ENCODE measurements around the gene CALHM1. TPM values are rescaled to one million over a fixed set of nuclear protein-coding genes. Genes with fewer than 3 reads are reported as not detected.

Gene CALHM1
- total and polyA plus RNA-seq, 8 donors: 0.16 TPM; not detected in 7

DNA sequence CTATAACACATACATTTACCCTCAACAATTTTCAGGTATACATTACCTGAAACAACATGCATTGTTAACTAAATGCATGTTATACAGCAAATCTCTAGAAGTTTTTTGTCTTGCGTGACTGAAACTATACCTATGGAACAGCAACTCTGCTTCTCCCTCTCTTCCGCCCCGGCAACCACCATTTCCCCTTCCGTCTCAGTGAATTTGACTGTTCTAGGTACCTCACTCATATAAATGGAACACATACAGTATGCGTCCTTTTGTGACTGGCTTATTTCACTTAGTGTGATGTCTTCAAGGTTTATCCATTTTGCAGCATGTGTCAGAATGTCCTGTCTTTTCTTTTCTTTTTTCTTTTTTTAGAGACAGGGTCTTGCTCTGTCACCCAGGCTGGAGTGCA lies 29.1 kb downstream of the CALHM1 start:
- FAIRE-seq (no peak), DNase-seq (no peak), ATAC-seq (no peak)
- H3K4me1 ChIP-seq: no peaks in the 10 kb centered on the region
- TF ChIP-seq, protein P1, sequence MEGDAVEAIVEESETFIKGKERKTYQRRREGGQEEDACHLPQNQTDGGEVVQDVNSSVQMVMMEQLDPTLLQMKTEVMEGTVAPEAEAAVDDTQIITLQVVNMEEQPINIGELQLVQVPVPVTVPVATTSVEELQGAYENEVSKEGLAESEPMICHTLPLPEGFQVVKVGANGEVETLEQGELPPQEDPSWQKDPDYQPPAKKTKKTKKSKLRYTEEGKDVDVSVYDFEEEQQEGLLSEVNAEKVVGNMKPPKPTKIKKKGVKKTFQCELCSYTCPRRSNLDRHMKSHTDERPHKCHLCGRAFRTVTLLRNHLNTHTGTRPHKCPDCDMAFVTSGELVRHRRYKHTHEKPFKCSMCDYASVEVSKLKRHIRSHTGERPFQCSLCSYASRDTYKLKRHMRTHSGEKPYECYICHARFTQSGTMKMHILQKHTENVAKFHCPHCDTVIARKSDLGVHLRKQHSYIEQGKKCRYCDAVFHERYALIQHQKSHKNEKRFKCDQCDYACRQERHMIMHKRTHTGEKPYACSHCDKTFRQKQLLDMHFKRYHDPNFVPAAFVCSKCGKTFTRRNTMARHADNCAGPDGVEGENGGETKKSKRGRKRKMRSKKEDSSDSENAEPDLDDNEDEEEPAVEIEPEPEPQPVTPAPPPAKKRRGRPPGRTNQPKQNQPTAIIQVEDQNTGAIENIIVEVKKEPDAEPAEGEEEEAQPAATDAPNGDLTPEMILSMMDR (IDR thresholded peaks at IDR 0.05): no peak
- H3K36me3 ChIP-seq: peaks cover 0 to 25% (median 12%) of the 10 kb centered on the region in 3 donors
- H3K27ac ChIP-seq: no peak overlapping the region
- no peaks in the 10 kb centered on the region for H3K27me3 ChIP-seq
- H3K9me3 ChIP-seq: no peaks in the 10 kb centered on the region
- intact Hi-C loops (cut with DNase I): loop anchor here in 1 of 3 donors (5.0 kb wide), 1 partner anchor 48 kb away; the partner anchor contains the start of gene CALHM3
- H3K4me3 ChIP-seq: no peak overlapping the region
- 92 to 95% methylated on average over 5 of the region's 5 CpGs for WGBS, 2 donors

DNA sequence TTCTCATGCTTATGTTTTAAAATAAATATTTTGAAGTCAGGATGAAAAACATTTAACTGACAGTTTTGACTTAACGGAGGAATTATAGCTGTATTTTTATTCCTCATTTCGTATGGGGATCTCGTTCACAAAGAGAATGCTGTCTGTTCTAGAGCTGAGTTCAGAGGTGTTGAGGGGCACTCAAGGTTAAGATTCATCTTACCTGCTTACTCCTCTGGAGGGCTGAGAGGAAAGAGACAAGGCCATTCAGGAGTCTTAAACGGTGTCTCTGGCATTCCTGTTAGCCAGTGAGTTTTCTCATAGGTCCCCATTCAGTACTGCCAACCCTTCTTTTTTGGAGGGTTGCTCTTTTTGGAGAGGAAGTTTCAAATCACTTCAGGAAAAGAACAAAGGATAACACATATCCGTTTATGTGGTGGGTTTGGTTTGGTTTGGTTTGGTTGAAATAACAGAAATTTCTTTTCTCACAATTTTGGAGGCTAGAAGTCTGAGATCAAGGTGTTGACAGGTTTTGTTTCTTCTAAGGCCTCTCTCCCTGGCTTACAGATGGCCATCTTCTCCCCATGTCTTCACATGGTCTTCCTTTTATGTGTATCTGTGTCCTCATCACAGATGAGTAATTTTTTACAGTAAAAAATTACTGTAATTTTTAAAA lies 29.6 kb downstream of the CALHM1 start:
- FAIRE-seq (no peak), DNase-seq (no peak), ATAC-seq (no peak)
- H3K27ac ChIP-seq: no peak overlapping the region
- no peak overlapping the region for H3K4me3 ChIP-seq
- TF ChIP-seq, protein P1 (IDR thresholded peaks at IDR 0.05): no peak
- intact Hi-C loops (cut with DNase I): no loop called here
- H3K27me3 ChIP-seq: no peaks in the 10 kb centered on the region
- H3K36me3 ChIP-seq: peaks cover 0 to 28% (median 16%) of the 10 kb centered on the region in 3 donors
- H3K9me3 ChIP-seq: no peaks in the 10 kb centered on the region
- 71 to 86% methylated on average over 5 of the region's 5 CpGs for WGBS, 2 donors
- H3K4me1 ChIP-seq: no peaks in the 10 kb centered on the region

GRCh38 chr10:103427866-103428265 lies 30.8 kb downstream of the CALHM1 start:
- H3K4me1 ChIP-seq: no peaks in the 10 kb centered on the region
- 91 to 93% methylated on average over 9 of the region's 9 CpGs for WGBS, 2 donors
- TF ChIP-seq, protein P1 (IDR thresholded peaks at IDR 0.05): no peak
- H3K36me3 ChIP-seq: peaks cover 0 to 40% (median 25%) of the 10 kb centered on the region in 3 donors
- intact Hi-C loops (cut with DNase I): no loop called here
- no peak overlapping the region for H3K27ac ChIP-seq
- DNase-seq (no peak), FAIRE-seq (no peak), ATAC-seq (no peak)
- no peak overlapping the region for H3K4me3 ChIP-seq
- H3K9me3 ChIP-seq: no peaks in the 10 kb centered on the region
- H3K27me3 ChIP-seq: no peaks in the 10 kb centered on the region

- no peaks in the 10 kb centered on the region for H3K4me1 ChIP-seq
- no peak overlapping the region for H3K27ac ChIP-seq
- no peaks in the 10 kb centered on the region for H3K9me3 ChIP-seq
- intact Hi-C loops (cut with DNase I): no loop called here
- no peak overlapping the region for H3K4me3 ChIP-seq
- no peak for DNase-seq
- no peaks in the 10 kb centered on the region for H3K27me3 ChIP-seq
- no peak for FAIRE-seq
- peaks cover 2 to 67% (median 44%) of the 10 kb centered on the region in 3 donors for H3K36me3 ChIP-seq
- WGBS, 2 donors: 87 to 91% methylated on average over 5 of the region's 5 CpGs
- no peak for ATAC-seq
- TF ChIP-seq, protein P1 (IDR thresholded peaks at IDR 0.05): no peak
Measured at GRCh38 chr10:103423748-103424147, 35.0 kb downstream of the CALHM1 start.

DNA sequence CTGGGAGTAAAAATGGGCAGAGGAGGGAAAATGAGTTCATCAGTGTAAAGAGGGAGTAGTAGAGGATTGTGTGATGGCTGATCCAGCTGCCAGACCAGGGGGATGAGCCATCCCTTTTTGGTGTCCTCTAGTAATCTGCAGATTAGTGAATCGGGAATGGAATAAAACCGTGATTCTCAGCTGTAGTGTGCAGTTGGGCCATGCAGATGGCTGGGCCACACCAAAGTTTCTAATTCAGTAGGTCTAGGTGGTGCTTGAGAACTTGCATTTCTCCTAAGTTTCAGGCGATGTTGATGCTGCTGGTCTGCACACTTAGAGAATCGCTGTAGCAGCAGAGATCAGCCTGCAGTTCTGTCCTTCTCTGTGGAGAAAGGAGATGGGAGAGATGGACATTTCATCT lies 39.6 kb downstream of the CALHM1 start:
- H3K4me3 ChIP-seq: no peak overlapping the region
- H3K9me3 ChIP-seq: no peaks in the 10 kb centered on the region
- H3K36me3 ChIP-seq: peaks cover 2 to 88% (median 61%) of the 10 kb centered on the region in 3 donors
- WGBS, 2 donors: 92 to 98% methylated on average over 4 of the region's 4 CpGs
- intact Hi-C loops (cut with DNase I): loop anchor here in 2 of 3 donors (5.0 to 10.0 kb wide), 4 partner anchors 63 to 276 kb away; no protein-coding TSS in a partner anchor
- ATAC-seq: no peak
- no peak for FAIRE-seq
- TF ChIP-seq, protein P1 (IDR thresholded peaks at IDR 0.05): no peak
- H3K27ac ChIP-seq: no peak overlapping the region
- H3K4me1 ChIP-seq: no peaks in the 10 kb centered on the region
- H3K27me3 ChIP-seq: no peaks in the 10 kb centered on the region
- no peak for DNase-seq
